IMR-90 (cell line): ENCODE results near the gene TEC. TPM values are rescaled to one million over a fixed set of nuclear protein-coding genes. Genes with fewer than 3 reads are reported as not detected.

ENCODE experiments used
- ATAC-seq: fragments of 200-7000 bp; cut with Tn5 transposase; 2 replicates; pipeline ENCODE4 v1.9.1; 2020; ENCODE audit warnings: low read depth, mild to moderate bottlenecking, moderate library complexity
- BruUV-seq: library from RNA; stranded (reverse); fragments of 400-500 nt; replicated peaks from 2 replicates; lab custom pipeline; 2021; lab: Mats Ljungman, UMichigan
- CTCF ChIA-PET: fragments of 300-600 bp; formaldehyde crosslinking; extraction: SDS; loops from one replicate; lab custom pipeline; 2021; ENCODE audit warnings: antibody characterized with exemption; lab: Yijun Ruan, JAX
- POLR2A ChIA-PET: fragments of 300-600 bp; sonication (Branson Sonifier 250); formaldehyde crosslinking; loops from one replicate; lab custom pipeline; 2022; ENCODE audit warnings: antibody characterized with exemption; ENCODE audit not compliant: unreplicated experiment; lab: Charles Lee
- DNase-seq: peaks from one replicate; pipeline ENCODE4 v3.0.0; 2013
- H2AFZ ChIP-seq: replicated peaks from 2 replicates; pipeline ENCODE3; 2013; ENCODE audit warnings: low read length, mild to moderate bottlenecking; ENCODE audit not compliant: poor library complexity
- H2AK5ac ChIP-seq: 2 replicates; pipeline ENCODE4 v1.6.1; 2013; ENCODE audit warnings: low read depth, low read length, inconsistent platforms
- H2AK9ac ChIP-seq: replicated peaks from 2 replicates; pipeline ENCODE3; 2013; ENCODE audit warnings: mild to moderate bottlenecking, low read depth, low read length, moderate library complexity; ENCODE audit not compliant: poor library complexity
- H2BK120ac ChIP-seq: 2 replicates; pipeline ENCODE4 v1.6.1; 2013; ENCODE audit warnings: low read depth, low read length, inconsistent platforms
- H2BK15ac ChIP-seq: 3 replicates; pipeline ENCODE4 v1.6.1; 2013; ENCODE audit warnings: low read depth, low read length, inconsistent platforms
- H2BK20ac ChIP-seq: 2 replicates; pipeline ENCODE4 v1.6.1; 2013; ENCODE audit warnings: low read depth, mild to moderate bottlenecking, inconsistent platforms, low read length, moderate library complexity
- H2BK5ac ChIP-seq: 2 replicates; pipeline ENCODE4 v1.6.1; 2013; ENCODE audit warnings: mild to moderate bottlenecking, low read depth, low read length, inconsistent platforms; ENCODE audit not compliant: poor library complexity, severe bottlenecking
- H3K14ac ChIP-seq: replicated peaks from 2 replicates; pipeline ENCODE4 v1.6.1; 2013; ENCODE audit warnings: low read depth, low read length, inconsistent platforms
- H3K18ac ChIP-seq: 2 replicates; pipeline ENCODE4 v1.6.1; 2013; ENCODE audit warnings: low read depth, low read length, control low read depth
- H3K23ac ChIP-seq: 2 replicates; pipeline ENCODE4 v1.6.1; 2013; ENCODE audit warnings: low read depth, low read length, inconsistent platforms
- H3K27ac ChIP-seq: 2 replicates; pipeline ENCODE4 v1.5.1; 2013; ENCODE audit warnings: mild to moderate bottlenecking, control low read depth, low read length; ENCODE audit not compliant: insufficient read depth
- H3K27me3 ChIP-seq: 2 replicates; pipeline ENCODE4 v1.6.1; 2013; ENCODE audit warnings: low read length; ENCODE audit not compliant: control insufficient read depth, insufficient read depth
- H3K36me3 ChIP-seq: 2 replicates; pipeline ENCODE4 v1.6.1; 2013; ENCODE audit warnings: low read length, mixed read lengths; ENCODE audit not compliant: control insufficient read depth, insufficient read depth
- H3K4ac ChIP-seq: 2 replicates; pipeline ENCODE4 v1.6.1; 2013; ENCODE audit warnings: low read depth, low read length, inconsistent platforms
- H3K4me1 ChIP-seq: 2 replicates; pipeline ENCODE4 v1.6.1; 2013; ENCODE audit warnings: low read length, mixed read lengths; ENCODE audit not compliant: control insufficient read depth, insufficient read depth
- H3K4me2 ChIP-seq: 2 replicates; pipeline ENCODE4 v1.6.1; 2013; ENCODE audit warnings: low read depth, mild to moderate bottlenecking, control low read depth, low read length, moderate library complexity
- H3K4me3 ChIP-seq: 2 replicates; pipeline ENCODE4 v1.5.1; 2013; ENCODE audit warnings: low read depth, mild to moderate bottlenecking, control low read depth, low read length, moderate library complexity; ENCODE audit not compliant: insufficient read depth
- H3K56ac ChIP-seq: 2 replicates; pipeline ENCODE4 v1.6.1; 2013; ENCODE audit warnings: low read length, inconsistent platforms; ENCODE audit not compliant: insufficient read depth; ENCODE audit errors: extremely low read depth
- H3K79me1 ChIP-seq, 2 experiments: 2 replicates each; pipeline ENCODE4 v1.6.1; 2013; ENCODE audit warnings: low read length in 2 of 2, inconsistent platforms in 1 of 2, low read depth in 1 of 2
- H3K9ac ChIP-seq: 2 replicates; pipeline ENCODE4 v1.6.1; 2013; ENCODE audit warnings: low read depth, low read length, control low read depth
- H3K9me1 ChIP-seq: 2 replicates; pipeline ENCODE4 v1.6.1; 2013; ENCODE audit warnings: low read length, inconsistent platforms; ENCODE audit not compliant: insufficient read depth
- H3K9me3 ChIP-seq: 2 replicates; pipeline ENCODE4 v1.6.1; 2013; ENCODE audit warnings: low read length; ENCODE audit not compliant: control insufficient read depth, insufficient read depth
- H4K20me1 ChIP-seq: 2 replicates; pipeline ENCODE4 v1.6.1; 2013; ENCODE audit warnings: low read length, inconsistent platforms; ENCODE audit not compliant: insufficient read depth
- H4K5ac ChIP-seq: 2 replicates; pipeline ENCODE4 v1.6.1; 2013; ENCODE audit warnings: mild to moderate bottlenecking, low read depth, low read length, control low read depth
- H4K8ac ChIP-seq, 2 experiments: 2 replicates each; pipeline ENCODE4 v1.6.1; 2013; ENCODE audit warnings: low read depth in 2 of 2, low read length in 2 of 2, control low read depth in 1 of 2, inconsistent platforms in 1 of 2
- H4K91ac ChIP-seq: 2 replicates; pipeline ENCODE4 v1.6.1; 2013; ENCODE audit warnings: low read depth, low read length, inconsistent platforms; ENCODE audit not compliant: insufficient read depth
- BHLHE40 ChIP-seq: fragments of 150-350 bp; IDR thresholded peaks from 2 replicates; pipeline ENCODE4 v1.6.1; 2016; ENCODE audit warnings: mild to moderate bottlenecking, low read depth, low read length
- CEBPB ChIP-seq: IDR thresholded peaks from 2 replicates; pipeline ENCODE4 v1.6.1; 2012; ENCODE audit warnings: low read depth, low read length, improper control_type of control experiment
- CHD1 ChIP-seq: IDR thresholded peaks from 2 replicates; pipeline ENCODE4 v1.6.1; 2012; ENCODE audit warnings: low read depth, low read length, improper control_type of control experiment
- CTCF ChIP-seq: conservative IDR thresholded peaks from 2 replicates; pipeline ENCODE4 v1.5.1; 2012; ENCODE audit warnings: mild to moderate bottlenecking, low read depth, low read length, improper control_type of control experiment
- MAFK ChIP-seq: IDR thresholded peaks from 2 replicates; pipeline ENCODE4 v1.6.1; 2012; ENCODE audit warnings: low read depth, low read length, improper control_type of control experiment
- MAZ ChIP-seq: IDR thresholded peaks from 2 replicates; pipeline ENCODE4 v1.6.1; 2012; ENCODE audit warnings: low read depth, mild to moderate bottlenecking, low read length, improper control_type of control experiment, moderate library complexity, borderline replicate concordance
- MXI1 ChIP-seq: IDR thresholded peaks from 2 replicates; pipeline ENCODE4 v1.6.1; 2012; ENCODE audit warnings: low read depth, mild to moderate bottlenecking, low read length, moderate library complexity, borderline replicate concordance
- NFE2L2 ChIP-seq: fragments of 150-350 bp; IDR thresholded peaks from 2 replicates; pipeline ENCODE4 v1.6.1; 2016; ENCODE audit warnings: low read depth, mild to moderate bottlenecking, low read length
- POLR2A ChIP-seq: IDR thresholded peaks from 2 replicates; pipeline ENCODE4 v1.6.1; 2012; ENCODE audit warnings: mild to moderate bottlenecking, low read depth, low read length
- RAD21 ChIP-seq: IDR thresholded peaks from 2 replicates; pipeline ENCODE4 v1.6.1; 2012; ENCODE audit warnings: low read length, improper control_type of control experiment
- RCOR1 ChIP-seq: IDR thresholded peaks from 2 replicates; pipeline ENCODE4 v1.6.1; 2012; ENCODE audit warnings: mild to moderate bottlenecking, low read length, improper control_type of control experiment; ENCODE audit not compliant: insufficient replicate concordance
- SMC3 ChIP-seq: fragments of 150-350 bp; IDR thresholded peaks from 2 replicates; pipeline ENCODE4 v1.6.1; 2016; ENCODE audit warnings: low read depth, mild to moderate bottlenecking, antibody characterized with exemption, low read length, moderate library complexity
- USF2 ChIP-seq: fragments of 150-350 bp; IDR thresholded peaks from 2 replicates; pipeline ENCODE4 v1.6.1; 2017; ENCODE audit warnings: mild to moderate bottlenecking, antibody characterized with exemption, low read length, low read depth
- WGBS, 2 experiments: methylation state at CpG; one replicate each; pipeline versions ENCODE4 v1.1.5 to v1.1.7; 2013; ENCODE audit warnings: missing lambda C conversion rate in 2 of 2; ENCODE audit not compliant: insufficient read length in 1 of 2; ENCODE audit errors: extremely low coverage in 2 of 2; 5-methylcytosine and 5-hydroxymethylcytosine counted together
- dilution Hi-C: fragments of 300-500 bp; cut with HindIII; formaldehyde crosslinking; loops from one replicate; pipeline ENCODE4 v1.14.3; 2018; ENCODE audit warnings: low sequenced_read_pairs; ENCODE audit not compliant: unreplicated experiment
- in situ Hi-C: fragments of 300-500 bp; cut with MboI; formaldehyde crosslinking; loops from 3 replicates; pipeline ENCODE4 v1.14.3; 2019; ENCODE audit warnings: low sequenced_read_pairs, inconsistent platforms, mixed read lengths
- intact Hi-C: fragments of 100-400 bp; cut with micrococcal nuclease; formaldehyde crosslinking; loops from 2 replicates; pipeline ENCODE4 v1.10.0; 2022
- polyA plus RNA-seq, 3 experiments: library from polyadenylated mRNA; depleted of rRNA; stranded (reverse); fragments of >200 nt; gene quantifications; 2 replicates each; pipeline ENCODE4 v1.2.3, GENCODE V29; 2012; ENCODE audit warnings: low replicate concordance in 1 of 3
- total RNA-seq: library from RNA; depleted of rRNA; stranded (reverse); fragments of >200 nt; gene quantifications from 2 replicates; pipeline ENCODE4 v1.2.3, GENCODE V29; 2012

Gene TEC
- total and polyA plus RNA-seq, 2 of the 4 experiments (the other 2 are of a cell fraction), result 0.39 to 0.54 TPM

- Histone ChIP-seq H4K91ac (peak overlapping the region; percentile 53; the same call in 1 of the 2 replicates), H2BK120ac (peak overlapping the region; percentile 53), H4K20me1 (no peaks in the 10 kb centered on the region), H3K4me2 (no peak overlapping the region), H2BK20ac (0 out of 2 replicates have a peak overlapping the region, but pooled peaks have one; percentile 58), H2AK5ac (peak overlapping the region; percentile 83; the same call in 1 of the 2 replicates), H3K23ac (no peak overlapping the region), H2BK15ac (peak overlapping the region; percentile 83; the same call in 1 of the 3 replicates), H2BK5ac (no peak overlapping the region), H3K79me1 (no peaks in the 10 kb centered on the region), H3K9ac (no peak overlapping the region), H3K36me3 (no peaks in the 10 kb centered on the region), H3K56ac (no peak overlapping the region), H3K27me3 (no peaks in the 10 kb centered on the region), H4K5ac (no peak overlapping the region), H3K27ac (no peak overlapping the region), H3K4me3 (no peak overlapping the region), H4K8ac (no peak overlapping the region), H3K9me1 (peaks cover 7% of the 10 kb centered on the region; the same call in 1 of the 2 replicates), H2AFZ (peak overlapping the region; percentile 34), H3K4me1 (peaks cover 10% of the 10 kb centered on the region), H2AK9ac (peak overlapping the region; percentile 34), H3K4ac (peak overlapping the region; percentile 58), H3K18ac (no peak overlapping the region), H3K9me3 (peaks cover 2% of the 10 kb centered on the region; the same call in 1 of the 2 replicates), H3K14ac (no peak overlapping the region)
- no CpG with 5 or more reads among the region's 7 CpGs for WGBS, 2 experiments
- no peak for TF ChIP-seq CTCF
- TF ChIP-seq USF2, result no peak
- TF ChIP-seq CHD1, result no peak
- TF ChIP-seq SMC3, result no peak
- TF ChIP-seq MAZ, result no peak
- no peak for TF ChIP-seq CEBPB
- no peak for TF ChIP-seq MAFK
- TF ChIP-seq BHLHE40, result no peak
- no peak for TF ChIP-seq RAD21
- TF ChIP-seq NFE2L2, result no peak
- TF ChIP-seq POLR2A, result no peak
- TF ChIP-seq MXI1, result no peak
- TF ChIP-seq RCOR1, result no peak
- ATAC-seq (no peak), DNase-seq (no peak)
- intact Hi-C loops (no loop called here), in situ Hi-C loops (no loop called here), dilution Hi-C loops (no loop called here)
- CTCF ChIA-PET, result no interaction called here
- BruUV-seq, result no TSS peak
- POLR2A ChIA-PET, result no interaction called here
These were observed 94.3 kb downstream of the TEC start for GRCh38 chr4:48175328-48175727.
